Measurements from ENCODE around the gene KLHL29.
"Not testable (repeated sequence)": the region's sequence is repeated elsewhere in the genome, so short reads cannot be mapped to it uniquely, and the experiment has no call there.

KLHL29 gene

GRCh38 chr2:23384551-23385343 is at the start of gene KLHL29:
Gene KLHL29 (plus strand): TSS chr2:23385179. CDS start chr2:23562197, 177,018 bp downstream.
- DNase-seq = peak; percentile 90

GRCh38 chr2:23335550-23335949 is 49.4 kb upstream of the KLHL29 start:
- DNase-seq = no peak

GRCh38 chr2:23342075-23342474 is 42.9 kb upstream of the KLHL29 start:
- DNase-seq = no peak

- no peak for DNase-seq
Measured at GRCh38 chr2:23346029-23346428, 39.0 kb upstream of the KLHL29 start.

- no peak for DNase-seq
Measured at GRCh38 chr2:23346781-23347180, 38.2 kb upstream of the KLHL29 start.

GRCh38 chr2:23347471-23348092 is 37.4 kb upstream of the KLHL29 start:
- DNase-seq = no peak

- DNase-seq = not testable (repeated sequence)
Measured at GRCh38 chr2:23348093-23348481, 36.9 kb upstream of the KLHL29 start.

- no peak for DNase-seq
Measured at GRCh38 chr2:23349508-23349907, 35.5 kb upstream of the KLHL29 start.

GRCh38 chr2:23350041-23350791 is 34.8 kb upstream of the KLHL29 start:
- no peak for DNase-seq

GRCh38 chr2:23350792-23351355 is 34.1 kb upstream of the KLHL29 start:
- DNase-seq = no peak

GRCh38 chr2:23351388-23352141 is 33.4 kb upstream of the KLHL29 start:
- DNase-seq = no peak

GRCh38 chr2:23354554-23354953 is 30.4 kb upstream of the KLHL29 start:
- no peak for DNase-seq

- DNase-seq = no peak
Measured at GRCh38 chr2:23355001-23355400, 30.0 kb upstream of the KLHL29 start.

- DNase-seq = no peak
Measured at GRCh38 chr2:23356711-23357110, 28.3 kb upstream of the KLHL29 start.

- DNase-seq = no peak
Measured at GRCh38 chr2:23359631-23360567, 25.1 kb upstream of the KLHL29 start.

GRCh38 chr2:23360571-23361125 is 24.3 kb upstream of the KLHL29 start:
- DNase-seq = no peak

GRCh38 chr2:23361152-23361551 is 23.8 kb upstream of the KLHL29 start:
- no peak for DNase-seq

GRCh38 chr2:23363268-23363667 is 21.7 kb upstream of the KLHL29 start:
- no peak for DNase-seq

GRCh38 chr2:23363831-23364230 is 21.1 kb upstream of the KLHL29 start:
- no peak for DNase-seq

GRCh38 chr2:23366720-23367119 is 18.3 kb upstream of the KLHL29 start:
- DNase-seq = no peak

- DNase-seq = no peak
Measured at GRCh38 chr2:23367760-23368159, 17.2 kb upstream of the KLHL29 start.

All from NCI-H345 (cell line).